GM13977 (cell line): ENCODE results near the gene SLIT2.

ENCODE experiments used
- DNase-seq: peaks from one replicate; pipeline ENCODE4 v3.0.0; 2012; ENCODE audit warnings: low spot score
- CTCF ChIP-seq: IDR thresholded peaks from 2 replicates; pipeline ENCODE4 v1.5.1; 2012; ENCODE audit warnings: mild to moderate bottlenecking, control low read depth; ENCODE audit not compliant: insufficient read depth; ENCODE audit errors: extremely low read depth, missing control alignments
- in situ Hi-C: fragments of 300-500 bp; cut with MboI; formaldehyde crosslinking; loops from one replicate; pipeline ENCODE4 v1.12.0; 2022; ENCODE audit warnings: low sequenced_read_pairs, low pct_unique_long_range_greater_than_20kb, mixed read lengths, inconsistent platforms; ENCODE audit not compliant: unreplicated experiment

The SLIT2 gene

DNA sequence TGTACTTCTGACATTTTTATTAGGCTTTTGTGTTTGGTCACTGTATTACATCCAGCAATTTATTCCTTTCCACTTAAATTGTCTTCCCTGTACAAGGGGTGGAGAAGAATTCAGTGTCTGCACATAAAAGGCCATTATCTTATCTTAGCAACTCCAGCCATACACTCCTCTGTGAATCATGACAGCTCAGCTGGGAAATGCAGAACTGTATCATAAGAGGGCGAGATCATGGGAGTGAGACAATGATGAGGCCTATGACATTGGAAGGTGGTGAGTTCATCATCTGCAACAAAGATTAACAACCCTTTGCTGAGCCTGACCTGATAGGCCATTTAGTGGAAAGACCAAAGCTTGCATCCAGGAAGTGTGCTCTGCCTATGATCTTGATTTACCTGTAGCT lies 33.3 kb downstream of the SLIT2 start:
- no peak for DNase-seq
- in situ Hi-C loops: no loop called here

DNA sequence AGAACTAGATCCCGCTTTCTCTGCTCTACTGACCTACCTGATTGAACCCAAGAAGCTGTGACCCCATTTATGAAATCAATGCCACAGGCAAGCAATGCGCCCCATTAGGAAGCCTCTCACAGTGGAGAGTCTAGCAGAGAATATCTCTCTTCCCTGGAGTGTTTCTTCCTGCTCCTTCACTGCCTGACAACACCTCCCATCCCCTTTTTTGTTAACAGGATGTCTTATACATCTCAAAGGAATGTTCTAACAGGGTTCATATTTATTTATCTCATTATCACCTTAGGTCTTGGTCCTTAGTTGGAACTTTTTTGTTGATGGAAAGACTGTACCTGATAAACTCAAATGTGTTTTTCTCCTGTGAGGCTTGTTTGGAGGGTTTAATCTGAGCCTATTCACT lies 35.5 kb downstream of the SLIT2 start:
- TF ChIP-seq CTCF: no peak
- DNase-seq: no peak
- in situ Hi-C loops: no loop called here

More for the DNA sequence above, 33.3 kb downstream of the SLIT2 start:
- TF ChIP-seq CTCF: no peak

GRCh38 chr4:20288047-20288650 lies 36.4 kb downstream of the SLIT2 start:
- in situ Hi-C loops: no loop called here
- TF ChIP-seq CTCF: no peak
- DNase-seq: no peak

- DNase-seq: no peak
- in situ Hi-C loops: no loop called here
- TF ChIP-seq CTCF: no peak
Observed at GRCh38 chr4:20288846-20289512, 37.3 kb downstream of the SLIT2 start.

DNA sequence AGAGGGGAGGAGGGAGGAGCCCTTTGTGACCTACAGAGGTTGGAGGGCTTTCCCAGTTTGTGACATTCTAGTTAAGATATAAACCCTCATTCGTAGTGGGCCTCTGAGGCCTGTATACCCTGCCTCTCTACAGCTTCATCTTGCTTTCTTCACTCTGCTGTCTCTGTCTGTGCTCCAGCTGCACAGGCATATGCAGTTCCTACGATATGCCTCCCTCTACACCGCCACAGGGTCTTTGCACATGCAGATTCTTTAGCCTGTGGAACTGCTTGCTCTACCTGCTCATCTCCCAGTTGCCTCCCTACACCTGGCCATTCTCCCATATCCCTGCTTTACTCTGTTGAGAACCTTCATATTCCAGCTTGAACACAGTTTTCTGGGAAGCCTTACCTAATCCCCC lies 38.1 kb downstream of the SLIT2 start:
- TF ChIP-seq CTCF: no peak
- in situ Hi-C loops: no loop called here
- no peak for DNase-seq

DNA sequence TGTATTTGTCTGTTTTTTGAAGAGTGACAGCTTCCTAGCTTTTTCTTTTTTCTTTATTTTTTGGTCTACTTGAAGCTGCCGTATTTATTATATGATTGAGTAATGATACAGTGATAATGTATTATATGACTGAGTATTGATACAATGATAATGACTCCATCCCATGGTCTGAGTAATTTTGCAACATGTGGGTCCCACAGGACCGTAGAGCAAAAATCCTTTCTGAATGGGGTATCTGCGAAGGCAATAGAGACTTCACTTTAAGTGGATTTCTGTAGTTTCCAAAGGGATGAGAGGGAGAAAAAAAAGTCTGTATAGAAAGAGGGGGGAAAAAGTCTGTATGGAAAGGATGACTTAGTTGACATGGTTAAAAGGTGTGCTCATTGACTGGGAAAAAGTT lies 41.0 kb downstream of the SLIT2 start:
- TF ChIP-seq CTCF: no peak

GRCh38 chr4:20297261-20297660 lies 45.6 kb downstream of the SLIT2 start:
- no peak for DNase-seq
- in situ Hi-C loops: no loop called here
- TF ChIP-seq CTCF: no peak

More for the DNA sequence above, 41.0 kb downstream of the SLIT2 start:
- DNase-seq: no peak
- in situ Hi-C loops: no loop called here
